Suprapubic skin (tissue), 4 donors: ENCODE measurements around the gene ZNF25. TPM values are rescaled to one million over a fixed set of nuclear protein-coding genes. Genes with fewer than 3 reads are reported as not detected.
"Not testable (repeated sequence)": the region's sequence is repeated elsewhere in the genome, so short reads cannot be mapped to it uniquely, and the experiment has no call there.

Source experiments
- DNase-seq, 2 donors: peaks; one replicate each; pipeline ENCODE4 v3.0.0-alpha.2; 2019; ENCODE audit warnings: low spot score in 2 of 2
- H3K27ac ChIP-seq: fragments of 200-600 bp; sonication (generic); one replicate; pipeline ENCODE4 v1.5.1; 2019
- H3K27me3 ChIP-seq: fragments of 200-600 bp; sonication (generic); one replicate; pipeline ENCODE4 v1.5.1; 2019
- H3K36me3 ChIP-seq: fragments of 200-600 bp; sonication (generic); one replicate; pipeline ENCODE4 v1.5.1; 2019
- H3K4me1 ChIP-seq: fragments of 200-600 bp; sonication (generic); one replicate; pipeline ENCODE4 v1.5.1; 2019
- H3K4me3 ChIP-seq: fragments of 200-600 bp; sonication (generic); one replicate; pipeline ENCODE4 v1.5.1; 2019; ENCODE audit warnings: mild to moderate bottlenecking
- H3K9me3 ChIP-seq: fragments of 200-600 bp; sonication (generic); one replicate; pipeline ENCODE4 v1.5.1; 2019
- CTCF ChIP-seq, 2 donors: fragments of 200-600 bp in 1 of 2; fragments of 450-650 bp in 1 of 2; sonication (generic) in 1 of 2; IDR thresholded peaks; one replicate each; pipeline ENCODE4 v1.5.1; 2016 to 2019; ENCODE audit warnings: antibody characterized with exemption in 2 of 2, mild to moderate bottlenecking in 1 of 2, moderate library complexity in 1 of 2
- EP300 ChIP-seq: sonication (generic); formaldehyde crosslinking; IDR thresholded peaks from one replicate; pipeline ENCODE4 v1.6.1; 2017; ENCODE audit warnings: antibody characterized with exemption
- POLR2A ChIP-seq, 2 donors: fragments of 450-650 bp; IDR thresholded peaks; one replicate each; pipeline ENCODE4 v1.6.1; 2017; ENCODE audit warnings: antibody characterized with exemption in 2 of 2, mild to moderate bottlenecking in 2 of 2, moderate library complexity in 2 of 2
- POLR2AphosphoS5 ChIP-seq, 3 donors: sonication (generic); formaldehyde crosslinking; IDR thresholded peaks; one replicate each; pipeline ENCODE4 v1.6.1; 2017; ENCODE audit warnings: antibody characterized with exemption in 3 of 3
- WGBS: methylation state at CpG from one replicate; pipeline ENCODE4 v1.1.5; 2018; 5-methylcytosine and 5-hydroxymethylcytosine counted together
- total RNA-seq, 4 donors: library from RNA; depleted of rRNA; stranded (reverse); fragments of >200 nt; gene quantifications; one replicate each; pipeline ENCODE4 v1.1.0, GENCODE V29; 2016

The ZNF25 gene
- total RNA-seq, 4 donors from 2014 or later: 5.3 to 14.0 (median 7.2) TPM

- no peak for DNase-seq
- Histone ChIP-seq H3K27me3 (no peaks in the 10 kb centered on the region), H3K27ac (no peak overlapping the region), H3K4me3 (no peak overlapping the region), H3K36me3 (no peaks in the 10 kb centered on the region), H3K4me1 (peaks cover 12% of the 10 kb centered on the region), H3K9me3 (no peaks in the 10 kb centered on the region)
- WGBS: 71% methylated on average over 3 of the region's 3 CpGs
- TF ChIP-seq EP300 (no peak), POLR2A (IDR thresholded peaks at IDR 0.05) (no peak), POLR2AphosphoS5 (IDR thresholded peaks at IDR 0.05) (no peak), CTCF (IDR thresholded peaks at IDR 0.05) (no peak)
Observed at GRCh38 chr10:38007991-38008390, 31.5 kb upstream of the ZNF25 start.

GRCh38 chr10:38007551-38007950 lies 31.1 kb upstream of the ZNF25 start:
- Histone ChIP-seq H3K27me3 (no peaks in the 10 kb centered on the region), H3K9me3 (no peaks in the 10 kb centered on the region), H3K4me1 (peaks cover 12% of the 10 kb centered on the region), H3K4me3 (no peak overlapping the region), H3K27ac (no peak overlapping the region), H3K36me3 (no peaks in the 10 kb centered on the region)
- no peak for DNase-seq
- TF ChIP-seq POLR2A (IDR thresholded peaks at IDR 0.05): no peak
- no peak for TF ChIP-seq EP300
- TF ChIP-seq POLR2AphosphoS5 (IDR thresholded peaks at IDR 0.05): no peak
- no peak for TF ChIP-seq CTCF (IDR thresholded peaks at IDR 0.05)

GRCh38 chr10:38003588-38003987 lies 27.1 kb upstream of the ZNF25 start:
- no peak overlapping the region for H3K27ac ChIP-seq
- no peak for DNase-seq
- no peak overlapping the region for H3K4me3 ChIP-seq
- H3K27me3 ChIP-seq: no peaks in the 10 kb centered on the region
- TF ChIP-seq POLR2AphosphoS5 (IDR thresholded peaks at IDR 0.05): no peak
- TF ChIP-seq POLR2A (IDR thresholded peaks at IDR 0.05): no peak
- no peaks in the 10 kb centered on the region for H3K9me3 ChIP-seq
- no peaks in the 10 kb centered on the region for H3K36me3 ChIP-seq
- no peaks in the 10 kb centered on the region for H3K4me1 ChIP-seq
- WGBS: 96% methylated on average over 1 of the region's 1 CpG

GRCh38 chr10:38003026-38003425 lies 26.6 kb upstream of the ZNF25 start:
- Histone ChIP-seq H3K27ac (no peak overlapping the region), H3K36me3 (no peaks in the 10 kb centered on the region), H3K4me1 (no peaks in the 10 kb centered on the region), H3K4me3 (no peak overlapping the region), H3K27me3 (no peaks in the 10 kb centered on the region), H3K9me3 (no peaks in the 10 kb centered on the region)
- TF ChIP-seq CTCF (IDR thresholded peaks at IDR 0.05) (no peak), POLR2A (IDR thresholded peaks at IDR 0.05) (no peak), POLR2AphosphoS5 (IDR thresholded peaks at IDR 0.05) (no peak), EP300 (no peak)
- 80% methylated on average over 6 of the region's 6 CpGs for WGBS
- DNase-seq: no peak

- WGBS: 100% methylated on average over 1 of the region's 1 CpG
- not testable (repeated sequence) for DNase-seq, H3K27me3 ChIP-seq, H3K9me3 ChIP-seq, H3K36me3 ChIP-seq, H3K4me1 ChIP-seq, H3K4me3 ChIP-seq, H3K27ac ChIP-seq
Observed at GRCh38 chr10:38000474-38000873, 24.0 kb upstream of the ZNF25 start.

- H3K4me3 ChIP-seq: not testable (repeated sequence)
Observed at GRCh38 chr10:37998920-37999319, 22.5 kb upstream of the ZNF25 start.

GRCh38 chr10:37992083-37992482 lies 15.6 kb upstream of the ZNF25 start:
- 81% methylated on average over 3 of the region's 3 CpGs for WGBS
- no peak for TF ChIP-seq POLR2A (IDR thresholded peaks at IDR 0.05)
- TF ChIP-seq POLR2AphosphoS5 (IDR thresholded peaks at IDR 0.05): no peak
- no peak for TF ChIP-seq EP300
- TF ChIP-seq CTCF (IDR thresholded peaks at IDR 0.05): no peak
- H3K4me1 ChIP-seq: no peaks in the 10 kb centered on the region
- H3K27me3 ChIP-seq: no peaks in the 10 kb centered on the region
- DNase-seq: no peak
- H3K9me3 ChIP-seq: no peaks in the 10 kb centered on the region
- no peak overlapping the region for H3K4me3 ChIP-seq
- no peak overlapping the region for H3K27ac ChIP-seq
- H3K36me3 ChIP-seq: no peaks in the 10 kb centered on the region

More at GRCh38 chr10:37998920-37999319, 22.5 kb upstream of the ZNF25 start:
- H3K27me3 ChIP-seq, H3K36me3 ChIP-seq, H3K27ac ChIP-seq, H3K9me3 ChIP-seq, DNase-seq, H3K4me1 ChIP-seq: not testable (repeated sequence)
- 78% methylated on average over 3 of the region's 3 CpGs for WGBS
